Loucy (cell line): ENCODE measurements around the gene SMAP1.

Experiments used
- H2AFZ ChIP-seq: fragments of 200-600 bp; sonication (generic); 2 replicates; pipeline ENCODE4 v1.6.0; 2016; ENCODE audit warnings: antibody characterized with exemption, mild to moderate bottlenecking, low read length, moderate library complexity
- H3F3A ChIP-seq: fragments of 200-600 bp; 2 replicates; pipeline ENCODE4 v1.6.0; 2016; ENCODE audit warnings: antibody characterized with exemption, low read depth, mild to moderate bottlenecking
- H3K27me3 ChIP-seq: fragments of 200-600 bp; sonication (generic); 2 replicates; pipeline ENCODE4 v1.6.1; 2014; ENCODE audit warnings: low read length, mild to moderate bottlenecking; ENCODE audit not compliant: insufficient read depth, poor library complexity, severe bottlenecking
- H3K36me3 ChIP-seq: fragments of 200-600 bp; sonication (generic); 2 replicates; pipeline ENCODE4 v1.6.1; 2016; ENCODE audit warnings: low read length; ENCODE audit not compliant: insufficient read depth
- H3K4me1 ChIP-seq: fragments of 200-600 bp; sonication (generic); 2 replicates; pipeline ENCODE4 v1.5.1; 2014; ENCODE audit warnings: low read length, mild to moderate bottlenecking; ENCODE audit not compliant: insufficient read depth, poor library complexity, severe bottlenecking
- H3K4me2 ChIP-seq: fragments of 200-600 bp; sonication (generic); 2 replicates; pipeline ENCODE4 v1.6.0; 2014; ENCODE audit warnings: antibody characterized with exemption, low read length, low read depth, mild to moderate bottlenecking; ENCODE audit not compliant: poor library complexity, severe bottlenecking
- H3K4me3 ChIP-seq: fragments of 200-600 bp; sonication (generic); 2 replicates; pipeline ENCODE4 v1.5.1; 2014; ENCODE audit warnings: low read length, mild to moderate bottlenecking, mixed read lengths; ENCODE audit not compliant: poor library complexity, severe bottlenecking
- H3K79me2 ChIP-seq: fragments of 200-600 bp; sonication (generic); 2 replicates; pipeline ENCODE4 v1.6.1; 2014; ENCODE audit warnings: low read length; ENCODE audit not compliant: insufficient read depth
- H3K9ac ChIP-seq: fragments of 200-600 bp; sonication (generic); 2 replicates; pipeline ENCODE4 v1.6.0; 2014; ENCODE audit warnings: mild to moderate bottlenecking, low read depth, low read length, moderate library complexity; ENCODE audit not compliant: poor library complexity, severe bottlenecking
- H3K9me2 ChIP-seq: fragments of 200-600 bp; sonication (generic); replicated peaks from 2 replicates; pipeline ENCODE4 v1.6.1; 2016; ENCODE audit warnings: low read depth, low read length, mixed read lengths
- H3K9me3 ChIP-seq: fragments of 200-600 bp; sonication (generic); 2 replicates; pipeline ENCODE4 v1.6.1; 2014; ENCODE audit warnings: mild to moderate bottlenecking, antibody characterized with exemption, low read length, low read depth; ENCODE audit not compliant: insufficient read depth
- H4K20me1 ChIP-seq: fragments of 200-600 bp; sonication (generic); 2 replicates; pipeline ENCODE4 v1.6.0; 2014; ENCODE audit warnings: antibody characterized with exemption, low read length, mild to moderate bottlenecking; ENCODE audit not compliant: insufficient read depth, poor library complexity, severe bottlenecking
- EZH2phosphoT487 ChIP-seq: fragments of 200-600 bp; IDR thresholded peaks from 2 replicates; pipeline ENCODE4 v1.6.1; 2018; ENCODE audit warnings: antibody characterized with exemption, mild to moderate bottlenecking, moderate library complexity, borderline replicate concordance
- TF ChIP-seq, protein P1 (sequence below): fragments of 200-600 bp; sonication (generic); conservative IDR thresholded peaks from 2 replicates; pipeline ENCODE4 v1.5.1; 2014; ENCODE audit warnings: mild to moderate bottlenecking, antibody characterized with exemption, low read length

Gene SMAP1

DNA sequence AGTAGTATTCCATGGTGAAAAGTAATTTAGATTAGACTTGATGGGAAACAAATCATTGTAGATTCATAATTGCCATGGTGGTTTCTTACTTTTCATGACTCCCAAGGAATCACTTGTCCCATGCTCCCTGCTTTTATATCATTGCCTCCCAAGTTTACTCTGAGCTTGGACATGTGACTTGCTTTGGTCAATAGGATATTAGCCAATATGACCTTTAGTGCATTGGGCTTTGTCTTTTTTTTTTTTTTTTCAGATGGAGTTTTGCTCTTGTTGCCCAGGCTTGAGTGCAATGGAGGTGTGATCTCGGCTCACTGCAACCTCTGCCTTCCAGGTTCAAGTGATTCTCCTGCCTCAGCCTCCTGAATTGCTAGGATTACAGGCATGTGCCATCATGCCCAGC lies 15.5 kb upstream of the SMAP1 start:
- H3K4me2 ChIP-seq = no peak overlapping the region
- no peaks in the 10 kb centered on the region for H3F3A ChIP-seq
- no peaks in the 10 kb centered on the region for H3K36me3 ChIP-seq
- no peak overlapping the region for H3K9ac ChIP-seq
- H3K79me2 ChIP-seq = no peaks in the 10 kb centered on the region
- TF ChIP-seq EZH2phosphoT487 = no peak
- TF ChIP-seq, protein P1, sequence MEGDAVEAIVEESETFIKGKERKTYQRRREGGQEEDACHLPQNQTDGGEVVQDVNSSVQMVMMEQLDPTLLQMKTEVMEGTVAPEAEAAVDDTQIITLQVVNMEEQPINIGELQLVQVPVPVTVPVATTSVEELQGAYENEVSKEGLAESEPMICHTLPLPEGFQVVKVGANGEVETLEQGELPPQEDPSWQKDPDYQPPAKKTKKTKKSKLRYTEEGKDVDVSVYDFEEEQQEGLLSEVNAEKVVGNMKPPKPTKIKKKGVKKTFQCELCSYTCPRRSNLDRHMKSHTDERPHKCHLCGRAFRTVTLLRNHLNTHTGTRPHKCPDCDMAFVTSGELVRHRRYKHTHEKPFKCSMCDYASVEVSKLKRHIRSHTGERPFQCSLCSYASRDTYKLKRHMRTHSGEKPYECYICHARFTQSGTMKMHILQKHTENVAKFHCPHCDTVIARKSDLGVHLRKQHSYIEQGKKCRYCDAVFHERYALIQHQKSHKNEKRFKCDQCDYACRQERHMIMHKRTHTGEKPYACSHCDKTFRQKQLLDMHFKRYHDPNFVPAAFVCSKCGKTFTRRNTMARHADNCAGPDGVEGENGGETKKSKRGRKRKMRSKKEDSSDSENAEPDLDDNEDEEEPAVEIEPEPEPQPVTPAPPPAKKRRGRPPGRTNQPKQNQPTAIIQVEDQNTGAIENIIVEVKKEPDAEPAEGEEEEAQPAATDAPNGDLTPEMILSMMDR = no peak
- H3K27me3 ChIP-seq = no peaks in the 10 kb centered on the region
- no peaks in the 10 kb centered on the region for H4K20me1 ChIP-seq
- peaks cover 16% of the 10 kb centered on the region for H3K4me1 ChIP-seq
- no peaks in the 10 kb centered on the region for H3K9me3 ChIP-seq
- no peak overlapping the region for H2AFZ ChIP-seq
- no peaks in the 10 kb centered on the region for H3K9me2 ChIP-seq
- H3K4me3 ChIP-seq = no peak overlapping the region

DNA sequence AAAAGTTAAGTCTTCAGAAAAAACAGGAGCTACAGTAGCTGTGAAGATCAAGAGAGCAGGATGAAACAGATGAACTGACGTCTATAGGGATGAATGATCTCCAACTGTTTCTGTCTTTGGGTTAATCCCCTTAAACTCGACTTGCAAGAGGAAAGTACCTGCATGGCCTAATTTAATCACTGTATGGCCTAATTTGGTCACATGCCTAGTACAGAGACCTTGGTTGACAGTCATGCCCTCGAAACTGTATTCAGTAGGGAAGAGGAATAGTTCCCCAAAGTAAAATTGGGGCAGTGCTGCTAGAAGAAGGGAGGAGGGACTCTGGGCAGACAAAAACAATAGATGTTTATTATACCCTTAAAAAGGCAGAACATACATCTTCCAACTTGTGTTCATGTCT lies 10.0 kb upstream of the SMAP1 start:
- H4K20me1 ChIP-seq = no peaks in the 10 kb centered on the region
- H2AFZ ChIP-seq = no peak overlapping the region
- H3K4me2 ChIP-seq = no peak overlapping the region
- H3K9me3 ChIP-seq = no peaks in the 10 kb centered on the region
- H3K4me1 ChIP-seq = no peaks in the 10 kb centered on the region
- no peak overlapping the region for H3K4me3 ChIP-seq
- no peaks in the 10 kb centered on the region for H3K79me2 ChIP-seq
- H3K9ac ChIP-seq = no peak overlapping the region
- H3K36me3 ChIP-seq = no peaks in the 10 kb centered on the region
- H3F3A ChIP-seq = no peaks in the 10 kb centered on the region
- H3K9me2 ChIP-seq = no peaks in the 10 kb centered on the region
- TF ChIP-seq, protein P1 = no peak
- no peak for TF ChIP-seq EZH2phosphoT487
- H3K27me3 ChIP-seq = peaks cover 17% of the 10 kb centered on the region

DNA sequence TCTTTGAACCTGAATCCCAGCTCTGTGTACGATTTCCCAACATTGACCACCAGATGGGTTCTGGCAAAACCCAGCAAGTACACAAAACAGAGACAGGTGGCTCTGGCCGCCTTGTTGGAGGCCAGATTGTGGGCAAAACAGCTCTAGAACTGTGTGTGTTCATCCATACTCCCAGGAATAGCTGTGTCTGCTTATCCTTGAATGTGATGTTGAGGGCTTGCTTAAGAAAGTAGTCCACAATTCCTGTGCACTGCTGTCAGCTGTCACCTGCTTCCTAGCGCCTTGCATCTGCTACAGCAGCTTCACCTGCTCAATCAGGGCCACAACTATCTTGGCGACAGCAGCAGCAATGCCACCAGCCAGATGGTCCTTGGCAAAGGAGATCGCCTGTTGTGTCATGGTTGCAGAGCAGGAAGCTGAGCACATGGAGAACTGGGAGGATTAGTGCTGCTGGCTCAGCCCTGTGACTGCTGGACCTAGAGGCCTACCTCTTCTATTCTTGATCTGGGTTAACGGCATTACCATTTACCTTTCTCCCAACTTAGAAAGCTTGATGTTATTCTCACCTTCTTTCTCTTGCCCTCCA lies 3.7 kb upstream of the SMAP1 start:
- H3K4me2 ChIP-seq = no peak overlapping the region
- no peaks in the 10 kb centered on the region for H3K36me3 ChIP-seq
- H3K27me3 ChIP-seq = peaks cover 50% of the 10 kb centered on the region
- no peaks in the 10 kb centered on the region for H3K9me3 ChIP-seq
- no peaks in the 10 kb centered on the region for H3F3A ChIP-seq
- H3K9me2 ChIP-seq = no peaks in the 10 kb centered on the region; the same call in 1 of the 2 replicates
- H3K9ac ChIP-seq = no peak overlapping the region
- H3K4me1 ChIP-seq = peaks cover 13% of the 10 kb centered on the region
- TF ChIP-seq, protein P1 = no peak
- no peak overlapping the region for H3K4me3 ChIP-seq
- peaks cover 12% of the 10 kb centered on the region for H3K79me2 ChIP-seq
- no peak overlapping the region for H2AFZ ChIP-seq
- H4K20me1 ChIP-seq = peaks cover 8% of the 10 kb centered on the region
